GM18517 (cell line): Measurements from ENCODE around the gene UBA7.
"Not testable (repeated sequence)": the region's sequence is repeated elsewhere in the genome, so short reads cannot be mapped to it uniquely, and the experiment has no call there.

Experiments used
- ATAC-seq: cut with Tn5 transposase; IDR thresholded peaks from one replicate; pipeline ENCODE4 v1.9.1; 2021; ENCODE audit warnings: mild to moderate bottlenecking, moderate library complexity; ENCODE audit not compliant: unreplicated experiment

UBA7 gene, protein sequence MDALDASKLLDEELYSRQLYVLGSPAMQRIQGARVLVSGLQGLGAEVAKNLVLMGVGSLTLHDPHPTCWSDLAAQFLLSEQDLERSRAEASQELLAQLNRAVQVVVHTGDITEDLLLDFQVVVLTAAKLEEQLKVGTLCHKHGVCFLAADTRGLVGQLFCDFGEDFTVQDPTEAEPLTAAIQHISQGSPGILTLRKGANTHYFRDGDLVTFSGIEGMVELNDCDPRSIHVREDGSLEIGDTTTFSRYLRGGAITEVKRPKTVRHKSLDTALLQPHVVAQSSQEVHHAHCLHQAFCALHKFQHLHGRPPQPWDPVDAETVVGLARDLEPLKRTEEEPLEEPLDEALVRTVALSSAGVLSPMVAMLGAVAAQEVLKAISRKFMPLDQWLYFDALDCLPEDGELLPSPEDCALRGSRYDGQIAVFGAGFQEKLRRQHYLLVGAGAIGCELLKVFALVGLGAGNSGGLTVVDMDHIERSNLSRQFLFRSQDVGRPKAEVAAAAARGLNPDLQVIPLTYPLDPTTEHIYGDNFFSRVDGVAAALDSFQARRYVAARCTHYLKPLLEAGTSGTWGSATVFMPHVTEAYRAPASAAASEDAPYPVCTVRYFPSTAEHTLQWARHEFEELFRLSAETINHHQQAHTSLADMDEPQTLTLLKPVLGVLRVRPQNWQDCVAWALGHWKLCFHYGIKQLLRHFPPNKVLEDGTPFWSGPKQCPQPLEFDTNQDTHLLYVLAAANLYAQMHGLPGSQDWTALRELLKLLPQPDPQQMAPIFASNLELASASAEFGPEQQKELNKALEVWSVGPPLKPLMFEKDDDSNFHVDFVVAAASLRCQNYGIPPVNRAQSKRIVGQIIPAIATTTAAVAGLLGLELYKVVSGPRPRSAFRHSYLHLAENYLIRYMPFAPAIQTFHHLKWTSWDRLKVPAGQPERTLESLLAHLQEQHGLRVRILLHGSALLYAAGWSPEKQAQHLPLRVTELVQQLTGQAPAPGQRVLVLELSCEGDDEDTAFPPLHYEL

GRCh38 chr3:49813497-49814174, at the start of gene UBA7:
UBA7 (minus strand) TSS chr3:49813953; CDS start chr3:49813787, 166 bp downstream.
- ATAC-seq, result no peak

DNA sequence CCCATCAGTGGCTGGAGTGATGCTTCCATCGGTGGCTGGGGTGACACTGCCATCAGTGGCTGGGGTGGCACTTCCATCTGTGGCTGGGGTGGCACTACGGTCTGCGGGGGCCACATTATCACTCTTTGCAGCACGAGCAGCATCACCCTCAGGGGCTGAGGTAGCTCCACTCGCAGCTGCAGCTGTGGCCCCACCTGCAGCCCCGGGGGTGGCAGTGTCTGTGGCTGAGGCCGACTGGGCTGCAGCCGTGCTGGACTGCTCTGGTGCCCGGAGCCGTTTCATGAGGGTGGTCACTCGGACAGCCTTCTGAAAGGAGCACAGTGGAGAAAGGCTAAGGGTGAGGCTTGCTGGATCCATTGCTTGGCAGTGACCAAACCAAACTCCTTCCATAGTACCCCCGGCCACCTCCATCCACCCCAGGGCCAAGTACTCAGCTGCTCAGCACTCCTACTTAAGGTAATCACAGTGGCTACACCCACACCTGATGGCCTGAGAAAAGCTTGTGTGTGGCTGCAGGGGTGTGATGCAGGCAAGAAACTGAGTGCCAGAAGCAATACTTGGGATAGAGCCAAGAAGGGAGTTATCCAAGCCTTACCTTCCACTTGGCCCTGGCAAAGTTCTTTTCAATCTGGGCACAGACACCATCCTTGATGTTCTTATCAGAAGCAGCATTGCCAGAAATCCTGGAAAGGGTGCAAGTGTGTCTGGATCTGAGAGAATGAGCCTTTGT, 46.0 kb upstream of the UBA7 start:
- ATAC-seq, result no peak

DNA sequence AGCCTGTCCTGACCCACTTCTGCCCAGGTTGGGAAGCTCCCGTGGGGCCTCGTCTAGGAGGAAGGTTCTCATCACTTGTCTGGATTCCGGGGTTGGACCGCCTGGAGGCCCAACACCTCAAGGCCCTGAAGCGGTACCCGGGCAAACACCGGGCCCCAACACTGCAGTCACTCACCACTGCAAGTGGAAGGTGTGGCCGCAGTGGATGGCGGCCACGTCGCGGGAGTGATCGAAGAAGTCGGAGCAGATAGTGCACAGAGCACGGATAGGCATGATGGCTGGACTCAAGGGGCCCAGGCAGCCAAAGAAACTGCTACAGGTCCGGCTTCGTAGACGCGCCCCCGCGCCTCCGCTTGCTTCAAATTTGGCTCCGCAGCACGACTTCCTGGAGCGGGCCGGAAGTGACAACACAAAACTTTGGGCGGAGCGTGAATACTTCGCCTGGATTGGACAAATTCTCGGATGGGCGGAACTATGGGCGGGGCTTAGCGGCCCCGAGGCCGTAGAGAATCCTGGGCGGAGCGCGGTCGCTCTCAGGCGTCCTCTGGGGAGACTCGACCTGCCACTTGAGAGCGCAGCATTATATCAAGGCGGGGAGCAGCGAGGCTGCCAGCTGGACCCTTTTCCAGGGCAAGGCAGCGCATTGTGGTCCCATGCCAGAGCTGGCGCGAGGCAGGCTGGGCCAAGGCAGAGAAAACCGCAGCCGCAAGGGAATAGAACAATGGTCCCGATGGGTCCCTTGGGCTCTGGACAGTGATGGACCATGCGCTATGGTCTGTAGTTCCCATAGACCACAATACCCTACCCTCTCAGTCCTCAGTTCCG, 42.6 kb upstream of the UBA7 start, which contains the start of gene TRAIP:
Gene TRAIP, minus strand, starts transcription at position 384 of the 825 bp plus-strand sequence. Its CDS starts 111 bp downstream, at position 273.
- peak; percentile 93 for ATAC-seq

- ATAC-seq, result no peak
Measured at GRCh38 chr3:49855662-49856061, 41.9 kb upstream of the UBA7 start.

GRCh38 chr3:49845694-49846093, 31.9 kb upstream of the UBA7 start:
- ATAC-seq, result no peak

DNA sequence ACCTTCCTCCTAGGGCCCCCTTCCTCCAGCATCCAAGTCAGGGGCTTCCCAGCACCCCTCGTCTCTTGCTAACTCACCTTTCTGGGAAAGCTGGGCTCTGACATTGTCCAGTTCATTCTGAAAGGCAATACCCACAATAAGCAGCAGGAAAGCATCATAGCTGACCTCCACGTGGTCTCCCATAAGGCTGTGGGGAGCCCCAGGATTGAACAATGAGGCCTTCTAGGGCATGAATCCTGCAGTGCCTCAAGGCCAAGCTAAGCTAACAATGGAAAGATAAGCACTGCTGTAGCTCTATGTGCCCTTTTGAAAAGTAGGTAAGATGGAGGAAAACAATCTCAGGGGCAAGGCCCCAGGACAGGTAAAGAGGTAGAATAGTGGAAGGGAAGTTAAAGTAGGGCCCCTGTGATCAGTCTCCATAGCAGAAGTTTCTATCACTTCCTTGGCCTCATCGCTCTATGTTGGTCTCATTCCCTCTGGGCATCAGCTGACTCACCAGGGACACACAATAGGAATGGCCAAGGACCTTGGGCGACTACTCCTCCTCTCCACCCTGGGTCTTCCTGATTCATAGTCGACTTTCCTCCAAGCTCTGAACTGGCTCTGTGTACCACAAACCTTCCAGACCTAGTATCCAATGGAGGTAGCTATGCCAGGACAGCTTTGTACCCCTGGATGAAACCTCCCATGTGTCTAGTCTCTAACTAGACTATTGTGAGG, 30.9 kb upstream of the UBA7 start:
- ATAC-seq, result no peak

DNA sequence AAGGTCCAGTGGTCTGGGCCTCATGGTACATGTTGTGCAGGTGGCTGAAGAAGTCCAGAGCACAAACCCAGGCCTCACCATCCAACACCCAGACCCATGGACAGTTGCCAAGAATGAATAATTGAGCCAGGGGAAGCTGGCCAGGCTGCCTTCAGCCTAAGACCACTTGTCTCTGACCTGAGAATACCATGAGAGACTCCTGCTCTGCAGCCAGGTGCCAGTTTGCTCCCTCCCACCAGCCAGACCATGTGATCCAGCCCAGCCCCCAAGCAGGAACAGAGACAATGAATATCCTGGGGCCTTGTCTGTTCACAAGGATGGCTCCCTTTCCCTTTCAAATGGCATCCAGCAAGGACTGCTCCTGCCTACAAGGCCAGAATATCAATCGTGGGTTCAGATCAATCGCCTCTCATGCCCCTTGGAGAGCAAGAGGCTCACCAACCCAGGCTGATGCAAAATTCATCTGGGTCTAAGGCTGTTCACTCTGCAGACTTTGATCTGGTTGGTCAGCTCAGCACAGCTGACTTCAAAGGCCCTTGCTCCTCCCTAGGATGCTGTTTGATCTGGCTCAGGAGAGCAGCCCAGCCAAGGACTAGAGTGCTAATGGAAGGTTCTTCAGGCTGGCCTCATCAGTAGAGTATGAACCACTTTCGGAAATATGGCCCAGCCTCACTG, 29.2 kb upstream of the UBA7 start:
- ATAC-seq, result no peak

DNA sequence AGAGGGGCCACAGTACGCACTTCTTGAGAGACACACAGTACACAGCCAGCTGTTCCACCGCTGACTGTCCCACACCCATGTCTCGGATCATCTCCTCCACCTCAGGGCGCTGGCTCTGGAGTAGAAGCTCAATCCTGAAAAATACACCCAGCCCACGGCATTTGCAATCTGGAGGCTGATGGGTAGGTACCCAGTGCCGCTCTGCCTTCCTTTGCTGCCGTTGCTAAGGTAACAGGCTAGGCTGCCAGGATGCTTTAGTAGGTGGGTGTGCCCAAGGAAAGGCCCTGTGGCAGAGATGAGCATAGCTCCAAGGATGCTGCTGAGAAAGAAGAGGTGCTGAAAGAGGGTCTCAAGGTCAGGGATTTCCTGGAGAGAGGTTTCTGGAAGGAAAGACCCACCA, 28.1 kb upstream of the UBA7 start:
- no peak for ATAC-seq

DNA sequence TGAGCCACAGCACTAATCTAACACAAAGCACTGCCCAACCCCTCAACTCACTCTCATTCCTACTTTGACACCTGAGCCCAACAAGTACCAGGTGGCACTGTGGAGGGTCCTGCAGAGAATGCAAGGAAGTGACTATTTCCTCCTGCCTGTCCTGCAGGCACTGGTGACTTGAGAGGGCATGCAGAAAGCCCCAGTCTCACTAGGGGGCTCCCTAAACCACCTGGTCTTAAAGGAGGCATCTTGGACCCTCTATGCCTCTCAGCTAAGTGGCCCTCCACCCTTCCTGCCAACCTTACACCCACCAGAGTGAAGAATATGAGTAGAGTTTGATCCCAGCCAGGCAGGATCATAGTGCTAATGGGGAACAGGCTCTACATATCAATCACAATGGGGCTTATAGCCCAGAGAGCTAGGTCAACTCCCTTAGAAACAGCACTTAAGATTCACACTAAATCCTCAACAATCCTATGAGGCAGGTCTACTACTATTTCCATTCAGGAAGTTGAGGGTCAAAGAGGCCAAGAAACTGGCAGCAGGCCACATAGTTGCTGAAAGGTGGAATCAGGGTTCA, 27.5 kb upstream of the UBA7 start:
- no peak for ATAC-seq

DNA sequence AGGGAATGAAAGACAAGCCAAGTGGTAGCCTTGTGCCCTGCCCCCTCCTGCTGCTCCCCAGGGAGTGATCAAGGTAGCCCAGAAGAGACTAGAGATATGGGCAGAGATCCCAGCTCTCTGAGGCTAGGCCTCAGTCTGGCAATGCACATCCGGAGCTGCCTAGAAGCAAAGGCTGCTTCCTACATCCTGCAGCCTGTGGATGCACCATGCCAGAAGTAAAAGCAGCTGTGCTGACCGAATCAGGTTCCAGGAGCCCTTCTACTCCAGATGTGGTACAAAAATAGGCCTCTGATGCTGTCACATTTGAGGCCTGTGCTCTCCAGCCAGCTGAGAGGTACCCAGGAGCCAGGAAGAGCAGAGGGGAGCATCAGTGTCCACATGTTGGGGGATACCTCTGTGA, 26.6 kb upstream of the UBA7 start:
- ATAC-seq, result no peak

DNA sequence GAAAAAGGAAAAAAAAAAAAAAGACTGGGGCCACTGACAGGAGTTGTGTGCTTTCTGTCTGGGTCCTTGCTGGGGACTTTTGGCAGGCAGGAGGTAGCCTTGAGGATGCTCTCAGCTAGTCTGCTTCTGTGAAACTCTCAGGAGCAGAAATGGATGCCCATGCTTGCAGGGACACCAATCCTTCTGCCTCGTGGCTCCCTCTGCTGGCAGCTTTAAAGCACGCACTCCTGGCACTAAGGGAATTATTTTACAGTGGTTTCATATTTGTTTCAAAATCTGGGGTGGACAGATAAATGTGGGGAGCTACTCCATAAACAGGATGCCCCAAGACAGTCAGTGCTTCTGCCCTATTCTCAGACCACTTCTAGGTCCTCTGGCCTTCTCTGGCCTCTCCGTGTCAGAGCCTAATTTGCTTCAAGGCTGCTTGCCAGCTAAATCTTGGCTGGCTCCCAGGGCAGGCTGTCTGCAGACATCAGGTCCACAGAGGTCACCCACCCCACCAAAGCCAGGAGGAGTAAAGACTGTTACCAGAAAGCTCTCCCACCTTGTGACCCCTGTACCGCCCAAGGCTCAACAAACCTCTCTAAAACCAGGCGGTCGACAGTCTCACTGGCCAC, 25.5 kb upstream of the UBA7 start:
- ATAC-seq, result no peak

DNA sequence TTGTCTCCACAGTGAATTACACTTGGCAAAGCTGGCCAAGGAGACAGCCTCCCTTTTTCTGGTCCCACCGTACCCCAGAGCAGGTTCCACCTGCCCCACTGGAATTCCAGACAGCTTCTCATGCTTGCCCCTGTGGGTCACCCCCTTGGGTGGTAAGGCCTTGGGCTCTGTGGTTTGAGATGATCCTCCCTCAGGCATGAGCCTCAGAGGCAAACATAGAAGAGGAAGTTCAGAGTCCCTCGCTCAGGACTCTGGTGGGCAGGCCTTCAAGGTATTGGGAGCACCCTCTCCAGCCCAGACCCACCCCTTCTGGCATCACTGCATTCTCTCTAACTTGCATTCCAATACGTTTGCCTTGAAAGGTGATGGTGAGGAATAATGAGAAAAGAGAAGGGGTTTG, 17.6 kb upstream of the UBA7 start:
- ATAC-seq, result no peak

DNA sequence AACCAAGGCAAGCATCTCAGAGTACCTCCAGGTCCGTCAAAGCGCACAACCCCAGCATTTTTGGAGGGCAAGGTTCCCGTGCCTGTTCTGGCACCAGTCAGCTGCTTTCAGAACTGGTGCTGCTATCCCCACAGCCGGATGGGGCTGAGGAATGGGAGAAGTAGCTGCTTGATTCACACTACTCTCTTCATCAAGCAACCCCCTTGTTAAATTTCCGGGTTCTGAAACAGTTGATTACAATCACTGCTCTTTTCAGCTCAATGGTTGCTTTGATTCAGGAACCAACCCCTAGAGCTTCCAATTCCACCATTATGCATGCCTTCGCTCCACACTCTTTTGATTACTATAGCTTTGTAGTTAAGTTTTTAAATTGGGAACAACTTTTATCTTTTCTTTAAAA, 12.3 kb upstream of the UBA7 start:
- ATAC-seq, result no peak

DNA sequence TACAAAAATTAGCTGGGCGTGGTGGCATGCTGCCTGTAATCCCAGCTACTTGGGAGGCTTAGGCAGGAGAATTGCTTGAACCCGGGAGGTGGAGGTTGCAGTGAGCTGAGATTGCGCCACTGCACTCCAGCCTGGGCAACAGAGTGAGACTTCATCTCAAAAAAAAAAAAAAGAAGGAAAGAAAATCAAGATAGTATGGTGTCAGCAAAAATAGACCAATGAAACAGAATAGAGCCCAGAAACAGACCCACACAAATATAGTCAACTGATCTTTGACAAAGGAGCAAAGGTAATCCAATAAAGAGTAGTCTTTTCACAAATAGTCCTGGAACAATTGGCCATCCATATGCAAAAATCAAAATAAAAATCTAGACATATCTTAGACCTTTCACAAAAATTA, 9.4 kb upstream of the UBA7 start:
- ATAC-seq, result not testable (repeated sequence)

DNA sequence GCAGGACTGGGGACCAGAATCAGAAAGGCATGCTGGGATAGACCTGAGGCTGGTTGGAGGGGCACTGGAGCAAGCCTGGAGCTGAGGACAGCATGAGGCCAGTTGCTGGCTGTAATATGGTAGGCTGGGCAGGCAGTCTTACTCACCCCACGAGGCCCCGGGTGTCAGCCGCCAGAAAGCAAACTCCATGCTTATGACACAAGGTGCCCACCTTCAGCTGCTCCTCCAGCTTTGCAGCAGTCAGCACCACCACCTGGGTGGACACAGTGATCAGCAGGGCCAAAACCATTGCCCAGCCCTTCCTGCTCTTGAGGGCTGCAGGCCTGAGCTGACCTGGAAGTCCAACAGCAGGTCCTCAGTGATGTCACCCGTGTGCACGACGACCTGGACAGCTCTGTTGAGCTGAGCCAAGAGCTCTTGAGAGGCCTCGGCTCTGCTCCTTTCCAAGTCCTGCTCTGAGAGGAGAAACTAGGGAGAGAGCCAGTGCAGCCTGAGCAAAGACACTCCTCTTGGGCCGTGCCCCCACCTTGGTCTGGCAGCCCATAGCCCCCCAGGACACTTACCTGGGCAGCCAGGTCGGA, 747 bp downstream of the UBA7 start:
- ATAC-seq, result no peak

DNA sequence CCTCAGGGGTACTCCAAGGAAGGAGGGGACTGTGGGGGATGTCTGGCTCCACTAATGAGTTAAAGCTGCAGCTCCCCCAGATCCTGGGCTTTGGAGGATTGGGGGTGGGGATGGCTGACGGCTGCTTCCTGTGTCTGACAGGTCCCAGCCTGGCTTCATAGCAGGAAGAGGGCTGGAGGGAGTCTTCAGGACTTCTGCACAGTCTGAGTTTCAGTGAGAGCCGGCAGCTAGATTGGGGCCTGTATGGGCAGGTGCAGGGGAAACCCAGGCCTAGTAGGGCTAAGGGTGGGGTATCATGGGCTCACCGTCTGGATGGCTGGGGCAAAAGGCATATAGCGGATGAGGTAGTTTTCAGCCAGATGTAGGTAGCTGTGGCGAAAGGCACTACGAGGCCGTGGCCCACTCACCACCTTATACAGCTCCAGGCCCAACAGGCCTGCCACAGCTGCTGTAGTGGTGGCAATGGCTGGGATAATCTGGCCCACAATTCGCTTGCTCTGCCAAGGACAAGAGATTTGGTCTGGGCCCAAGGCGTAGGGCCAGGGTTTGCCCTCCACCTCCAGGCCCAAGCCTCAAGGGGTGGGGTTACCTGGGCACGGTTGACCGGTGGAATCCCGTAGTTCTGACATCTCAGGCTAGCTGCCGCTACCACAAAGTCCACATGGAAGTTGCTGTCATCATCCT, 6.2 kb downstream of the UBA7 start:
- ATAC-seq, result no peak

- no peak for ATAC-seq
Measured at GRCh38 chr3:49806850-49807249, 6.9 kb downstream of the UBA7 start.
